Gastrocnemius medialis (tissue), 4 donors: ENCODE data around the gene TOMM7. TPM values are rescaled to one million over a fixed set of nuclear protein-coding genes. Genes with fewer than 3 reads are reported as not detected.
A peak's percentile ranks its signal among the peaks of the same experiment; 100 is the strongest.

Experiments
- ATAC-seq, 2 donors: fragments of 150-250 bp; one replicate each; pipeline ENCODE4 v1.9.1; 2016
- DNase-seq, 2 donors: peaks; one replicate each; pipeline ENCODE4 v3.0.0-alpha.2; 2019
- H3K27ac ChIP-seq, 4 donors: fragments of 200-600 bp; sonication (generic); 1 replicate in 1 of 4; 2 replicates in 3 of 4; pipeline ENCODE4 v1.5.1; 2016 to 2018; ENCODE audit warnings: mild to moderate bottlenecking in 2 of 4, moderate library complexity in 1 of 4
- H3K27me3 ChIP-seq, 3 donors: fragments of 200-600 bp; sonication (generic) in 2 of 3; 1 replicate in 1 of 3; 2 replicates in 2 of 3; pipeline versions ENCODE4 v1.5.1 to v1.6.0; 2016 to 2019; ENCODE audit warnings: mild to moderate bottlenecking in 1 of 3, moderate library complexity in 1 of 3
- H3K36me3 ChIP-seq, 2 donors: fragments of 200-600 bp; sonication (generic) in 1 of 2; one replicate each; pipeline ENCODE4 v1.5.1; 2017 to 2018
- H3K4me1 ChIP-seq, 2 donors: fragments of 200-600 bp; sonication (generic) in 1 of 2; one replicate each; pipeline ENCODE4 v1.5.1; 2016 to 2017; ENCODE audit warnings: mild to moderate bottlenecking in 2 of 2
- H3K4me3 ChIP-seq, 4 donors: fragments of 200-600 bp; sonication (generic) in 3 of 4; 1 replicate in 1 of 4; 2 replicates in 3 of 4; pipeline ENCODE4 v1.5.1; 2016 to 2019; ENCODE audit warnings: mild to moderate bottlenecking in 2 of 4
- H3K9me3 ChIP-seq, 3 donors: fragments of 200-600 bp; sonication (generic) in 2 of 3; 1 replicate in 1 of 3; 2 replicates in 2 of 3; pipeline ENCODE4 v1.5.1; 2016 to 2019
- CTCF ChIP-seq, 5 experiments: fragments of 450-650 bp in 3 of 5; fragments of 200-600 bp in 2 of 5; sonication (generic) in 2 of 5; IDR thresholded peaks in 4 of 5; conservative IDR thresholded peaks in 1 of 5; 1 replicate in 4 of 5; 2 replicates in 1 of 5; pipeline ENCODE4 v1.5.1; 2016 to 2019; ENCODE audit warnings: antibody characterized with exemption in 5 of 5, mild to moderate bottlenecking in 3 of 5, moderate library complexity in 3 of 5
- POLR2A ChIP-seq, 2 donors: fragments of 450-650 bp; IDR thresholded peaks; one replicate each; pipeline ENCODE4 v1.6.1; 2017; ENCODE audit warnings: antibody characterized with exemption in 2 of 2, mild to moderate bottlenecking in 2 of 2, moderate library complexity in 2 of 2
- in situ Hi-C, 4 donors: fragments of 200-750 bp; cut with MboI; loops; one replicate each; pipeline versions ENCODE4 v1.15.0 to v1.8.0; 2017; ENCODE audit warnings: low sequenced_read_pairs in 4 of 4
- intact Hi-C: fragments of 100-400 bp; cut with DNase I; formaldehyde crosslinking; loops from one replicate; pipeline ENCODE4 v1.15.1; 2023; ENCODE audit warnings: low total_unique reads
- total RNA-seq, 4 donors: library from RNA; depleted of rRNA; stranded (reverse); fragments of >200 nt; gene quantifications; one replicate each; pipeline versions ENCODE4 v1.1.0 to v1.2.3, GENCODE V29; 2016

TOMM7 gene
- total RNA-seq, 4 donors from 2014 or later: 124 to 235 (median 218) TPM

GRCh38 chr7:22846961-22847360 is 24.3 kb upstream of the TOMM7 start:
- no peak for TF ChIP-seq POLR2A (IDR thresholded peaks at IDR 0.05)
- no peaks in the 10 kb centered on the region for H3K36me3 ChIP-seq
- in situ Hi-C loops (no loop called here), intact Hi-C loops (no loop called here)
- ATAC-seq (no peak), DNase-seq (no peak)
- peaks cover 27 to 31% of the 10 kb centered on the region in 2 donors for H3K4me1 ChIP-seq
- H3K27me3 ChIP-seq: no peaks in the 10 kb centered on the region
- H3K9me3 ChIP-seq: no peaks in the 10 kb centered on the region
- H3K4me3 ChIP-seq: no peak overlapping the region
- peak overlapping the region in 2 of 4 donors; percentile 87 to 99 for H3K27ac ChIP-seq

GRCh38 chr7:22845221-22845834 is 22.7 kb upstream of the TOMM7 start:
- Histone ChIP-seq H3K9me3 (no peaks in the 10 kb centered on the region), H3K27ac (no peak overlapping the region), H3K36me3 (no peaks in the 10 kb centered on the region), H3K4me3 (no peak overlapping the region), H3K4me1 (peaks cover 27 to 31% of the 10 kb centered on the region in 2 donors), H3K27me3 (no peaks in the 10 kb centered on the region)
- no peak for ATAC-seq
- no peak for DNase-seq
- TF ChIP-seq POLR2A (IDR thresholded peaks at IDR 0.05) (no peak), CTCF (IDR thresholded peaks at IDR 0.05 in 4 of 5, conservative IDR thresholded peaks at IDR 0.05 in 1 of 5) (no peak)
- intact Hi-C loops (no loop called here), in situ Hi-C loops (no loop called here)

GRCh38 chr7:22843681-22844309 is 21.1 kb upstream of the TOMM7 start:
- in situ Hi-C loops (no loop called here), intact Hi-C loops (loop anchor here (2.0 kb wide), 1 partner anchor 21 kb away; the partner anchor contains the start of gene TOMM7)
- Histone ChIP-seq H3K27ac (peak overlapping the region; percentile 90 to 95 (median 92)), H3K36me3 (no peaks in the 10 kb centered on the region), H3K4me3 (no peak overlapping the region), H3K27me3 (no peaks in the 10 kb centered on the region), H3K9me3 (no peaks in the 10 kb centered on the region), H3K4me1 (peaks cover 19 to 22% of the 10 kb centered on the region in 2 donors)
- ATAC-seq (no peak), DNase-seq (no peak)
- no peak for TF ChIP-seq POLR2A (IDR thresholded peaks at IDR 0.05)

GRCh38 chr7:22842973-22843372 is 20.3 kb upstream of the TOMM7 start:
- H3K9me3 ChIP-seq: no peaks in the 10 kb centered on the region
- in situ Hi-C loops (no loop called here), intact Hi-C loops (loop anchor here (2.0 kb wide), 1 partner anchor 20 kb away; the partner anchor contains the start of gene TOMM7)
- H3K36me3 ChIP-seq: no peaks in the 10 kb centered on the region
- TF ChIP-seq POLR2A (IDR thresholded peaks at IDR 0.05) (no peak), CTCF (IDR thresholded peaks at IDR 0.05 in 4 of 5, conservative IDR thresholded peaks at IDR 0.05 in 1 of 5) (no peak)
- H3K4me1 ChIP-seq: peaks cover 14% of the 10 kb centered on the region in 2 donors
- peak overlapping the region; percentile 90 to 95 (median 92) for H3K27ac ChIP-seq
- no peaks in the 10 kb centered on the region for H3K27me3 ChIP-seq
- ATAC-seq (peak; percentile 72 to 80), DNase-seq (peak in 1 of 2 donors; percentile 38)
- H3K4me3 ChIP-seq: peak overlapping the region in 1 of 4 donors; percentile 17

- intact Hi-C loops: loop anchor here (2.0 kb wide), 1 partner anchor 20 kb away; the partner anchor contains the start of gene TOMM7
Measured at GRCh38 chr7:22842383-22842941, 19.8 kb upstream of the TOMM7 start.

More at GRCh38 chr7:22842383-22842941, 19.8 kb upstream of the TOMM7 start:
- Histone ChIP-seq H3K4me1 (peaks cover 13 to 14% of the 10 kb centered on the region in 2 donors), H3K36me3 (no peaks in the 10 kb centered on the region), H3K27me3 (no peaks in the 10 kb centered on the region), H3K9me3 (no peaks in the 10 kb centered on the region), H3K27ac (peak overlapping the region; percentile 90 to 95 (median 92)), H3K4me3 (peak overlapping the region; percentile 17 to 31 (median 21))
- in situ Hi-C loops: no loop called here
- DNase-seq: peak in 1 of 2 donors; percentile 49
- ATAC-seq: peak; percentile 67 to 71
- TF ChIP-seq CTCF (IDR thresholded peaks at IDR 0.05 in 4 of 5, conservative IDR thresholded peaks at IDR 0.05 in 1 of 5): no peak
- TF ChIP-seq POLR2A (IDR thresholded peaks at IDR 0.05): peak in 1 of 2 donors; percentile 35
